ENCODE measurements around the gene RUNX1. TPM values are rescaled to one million over a fixed set of nuclear protein-coding genes. Genes with fewer than 3 reads are reported as not detected.

Gene RUNX1
- total and polyA plus RNA-seq, 7 donors: 8.7 to 230 (median 30.1) TPM

DNA sequence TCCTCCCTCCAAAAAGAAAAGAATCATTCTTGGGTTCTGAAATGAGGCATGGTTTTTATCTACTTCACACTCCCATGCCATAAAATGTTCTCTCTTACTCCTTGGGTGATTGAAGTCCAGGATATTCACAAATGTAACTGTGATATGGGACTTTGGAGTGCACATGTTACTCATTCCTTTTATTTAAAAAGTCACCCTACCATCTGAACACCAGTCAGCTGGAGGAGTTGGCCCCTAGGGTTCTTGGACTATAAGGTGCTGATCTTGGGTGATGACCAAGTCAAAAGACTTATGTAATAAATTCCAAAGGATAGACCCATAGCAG lies 251.9 kb downstream of the RUNX1 start:
- intact Hi-C loops (cut with DNase I): loop anchor here (5.0 kb wide), 3 partner anchors 40 to 90 kb away; no protein-coding TSS in a partner anchor
- H3K27ac ChIP-seq: peak overlapping the region; percentile 75
- TF ChIP-seq CTCF (IDR thresholded peaks at IDR 0.05): no peak
- DNase-seq (no peak), ATAC-seq (no peak)
- no peaks in the 10 kb centered on the region for H3K27me3 ChIP-seq (ENCODE audit: insufficient read depth in 3 of 3, low read length in 2 of 3)
- H3K9me3 ChIP-seq: no peaks in the 10 kb centered on the region
- peaks cover 10 to 79% of the 10 kb centered on the region in 2 donors for H3K36me3 ChIP-seq (ENCODE audit: insufficient read depth in 1 of 2, low read depth in 1 of 2)
- peaks cover 71% of the 10 kb centered on the region for H3K4me1 ChIP-seq
- H3K4me3 ChIP-seq: no peak overlapping the region

DNA sequence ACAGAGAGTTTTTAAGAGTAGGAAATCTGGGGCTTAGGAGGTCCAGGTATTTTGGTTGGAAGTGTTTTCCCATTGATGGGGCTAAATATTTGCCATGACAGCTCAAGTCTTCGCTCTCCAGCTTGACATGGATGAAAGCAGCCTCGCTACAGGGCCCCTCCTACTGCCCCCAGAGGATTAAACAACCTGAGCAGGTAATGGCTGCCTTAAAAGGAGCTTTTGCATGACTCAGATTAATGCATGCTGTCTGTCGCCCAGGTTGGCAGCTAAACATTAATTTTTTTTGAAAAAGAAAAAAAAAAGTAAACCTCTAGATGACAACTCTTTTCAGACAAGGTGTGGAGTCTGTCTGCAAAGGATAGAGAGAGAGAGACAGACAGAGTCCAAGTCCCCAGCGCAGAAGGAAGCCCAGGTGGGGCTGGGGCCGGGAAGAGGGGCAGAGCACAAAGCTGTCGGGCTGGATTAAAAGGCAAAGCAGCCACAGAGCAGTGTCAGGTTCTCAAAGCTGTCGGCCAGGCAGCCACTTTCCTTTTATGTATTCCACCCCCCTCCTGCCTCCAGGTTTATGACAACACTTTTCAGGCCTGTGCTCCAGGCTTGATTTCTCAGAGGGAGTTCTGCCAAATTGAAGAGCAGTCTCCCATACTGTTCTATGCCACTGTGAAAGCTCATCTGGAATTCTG lies 252.4 kb downstream of the RUNX1 start:
- ATAC-seq: peak; percentile 36 to 69 (median 56)
- Histone ChIP-seq H3K9me3 (no peaks in the 10 kb centered on the region), H3K27me3 (ENCODE audit: insufficient read depth in 3 of 3, low read length in 2 of 3) (no peaks in the 10 kb centered on the region), H3K27ac (peak overlapping the region; percentile 75), H3K36me3 (ENCODE audit: insufficient read depth in 1 of 2, low read depth in 1 of 2) (peaks cover 12 to 79% of the 10 kb centered on the region in 2 donors), H3K4me3 (peak overlapping the region; percentile 17), H3K4me1 (peaks cover 66% of the 10 kb centered on the region)
- intact Hi-C loops (cut with DNase I): loop anchor here (5.0 kb wide), 3 partner anchors 41 to 91 kb away; no protein-coding TSS in a partner anchor
- 55 to 65% (median 56%) methylated on average over 7 of the region's 7 CpGs for WGBS, 3 donors
- TF ChIP-seq CTCF (IDR thresholded peaks at IDR 0.05): no peak
- DNase-seq: no peak

DNA sequence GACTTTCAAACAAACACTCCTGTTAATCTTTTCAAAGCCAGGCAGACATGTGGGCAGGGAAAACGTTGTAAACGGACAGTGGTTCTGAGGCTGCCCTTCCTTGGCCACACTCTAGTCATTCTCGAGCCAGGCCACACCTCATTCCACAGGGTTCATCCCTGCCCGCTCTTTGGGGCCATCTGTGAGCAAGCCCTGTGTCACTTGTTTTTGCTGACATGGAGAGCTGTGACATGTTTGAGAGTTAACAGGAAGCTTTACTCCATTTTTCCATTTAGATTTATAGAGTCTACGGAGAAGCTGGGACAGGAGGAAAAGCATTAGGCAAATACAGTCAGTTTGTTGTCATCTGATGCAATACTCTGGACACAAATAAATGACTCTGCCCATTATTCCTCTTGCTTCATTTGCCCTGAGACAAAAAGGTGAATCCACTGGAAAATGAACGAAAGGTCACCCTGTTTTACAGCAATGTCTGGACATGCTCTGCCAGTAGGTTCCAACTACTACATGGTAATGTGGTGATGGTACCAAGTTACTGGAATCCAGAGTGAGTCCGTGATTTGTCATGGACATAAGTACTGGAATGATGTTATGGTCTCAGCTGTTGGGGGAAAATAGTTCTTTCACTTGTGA lies 253.4 kb downstream of the RUNX1 start:
- peak; percentile 43 to 62 for DNase-seq
- Histone ChIP-seq H3K36me3 (ENCODE audit: insufficient read depth in 1 of 2, low read depth in 1 of 2) (peaks cover 12 to 79% of the 10 kb centered on the region in 2 donors), H3K27me3 (ENCODE audit: insufficient read depth in 3 of 3, low read length in 2 of 3) (no peaks in the 10 kb centered on the region), H3K4me1 (peaks cover 57% of the 10 kb centered on the region), H3K27ac (peak overlapping the region; percentile 75), H3K4me3 (peak overlapping the region; percentile 17), H3K9me3 (no peaks in the 10 kb centered on the region)
- WGBS, 3 donors: 17 to 27% (median 23%) methylated on average over 7 of the region's 7 CpGs
- peak; percentile 61 to 84 (median 76) for ATAC-seq
- intact Hi-C loops (cut with DNase I): loop anchor here (5.0 kb wide), 3 partner anchors 42 to 92 kb away; no protein-coding TSS in a partner anchor
- no peak for TF ChIP-seq CTCF (IDR thresholded peaks at IDR 0.05)

- 9 to 14% (median 10%) methylated on average over 5 of the region's 5 CpGs for WGBS, 3 donors
- intact Hi-C loops (cut with DNase I): loop anchor here (5.0 kb wide), 3 partner anchors 42 to 92 kb away; no protein-coding TSS in a partner anchor
- Histone ChIP-seq H3K27ac (peak overlapping the region; percentile 75), H3K4me3 (peak overlapping the region; percentile 17), H3K4me1 (peaks cover 54% of the 10 kb centered on the region), H3K36me3 (ENCODE audit: insufficient read depth in 1 of 2, low read depth in 1 of 2) (peaks cover 12 to 79% of the 10 kb centered on the region in 2 donors), H3K9me3 (no peaks in the 10 kb centered on the region), H3K27me3 (ENCODE audit: insufficient read depth in 3 of 3, low read length in 2 of 3) (no peaks in the 10 kb centered on the region)
- peak; percentile 10 for TF ChIP-seq CTCF (IDR thresholded peaks at IDR 0.05)
- DNase-seq: no peak
- peak; percentile 21 to 68 (median 39) for ATAC-seq
These were observed 253.9 kb downstream of the RUNX1 start for GRCh38 chr21:34795175-34795547.

Measured in psoas muscle (tissue), 8 donors.